Measurements from ENCODE around the gene ANKRD40CL.

Gene ANKRD40CL

GRCh38 chr17:50787106-50787505 is 19.8 kb upstream of the ANKRD40CL start:
- no peak for DNase-seq (ENCODE audit: low read depth, low spot score)

- DNase-seq (ENCODE audit: low read depth, low spot score), result no peak
These were observed 18.7 kb upstream of the ANKRD40CL start for GRCh38 chr17:50785946-50786570.

GRCh38 chr17:50785126-50785525 is 17.8 kb upstream of the ANKRD40CL start:
- no peak for DNase-seq (ENCODE audit: low read depth, low spot score)

GRCh38 chr17:50783905-50784304 is 16.6 kb upstream of the ANKRD40CL start:
- DNase-seq (ENCODE audit: low read depth, low spot score), result no peak

GRCh38 chr17:50783193-50783660 is 15.9 kb upstream of the ANKRD40CL start:
- DNase-seq (ENCODE audit: low read depth, low spot score), result peak; percentile 54

- no peak for DNase-seq (ENCODE audit: low read depth, low spot score)
These were observed 13.8 kb upstream of the ANKRD40CL start for GRCh38 chr17:50781167-50781566.

GRCh38 chr17:50779747-50780353 is 12.5 kb upstream of the ANKRD40CL start:
- no peak for DNase-seq (ENCODE audit: low read depth, low spot score)

GRCh38 chr17:50778988-50779387 is 11.7 kb upstream of the ANKRD40CL start:
- DNase-seq (ENCODE audit: low read depth, low spot score), result no peak

- no peak for DNase-seq (ENCODE audit: low read depth, low spot score)
These were observed 11.2 kb upstream of the ANKRD40CL start for GRCh38 chr17:50778471-50778870.

GRCh38 chr17:50775926-50776325 is 8.6 kb upstream of the ANKRD40CL start:
- no peak for DNase-seq (ENCODE audit: low read depth, low spot score)

- no peak for DNase-seq (ENCODE audit: low read depth, low spot score)
These were observed 7.0 kb upstream of the ANKRD40CL start for GRCh38 chr17:50774225-50774803.

- no peak for DNase-seq (ENCODE audit: low read depth, low spot score)
These were observed 4.9 kb upstream of the ANKRD40CL start for GRCh38 chr17:50771991-50772785.

GRCh38 chr17:50770346-50770745 is 3.0 kb upstream of the ANKRD40CL start:
- DNase-seq (ENCODE audit: low read depth, low spot score), result no peak

GRCh38 chr17:50769884-50770283 is 2.6 kb upstream of the ANKRD40CL start:
- no peak for DNase-seq (ENCODE audit: low read depth, low spot score)

GRCh38 chr17:50768346-50768761 is 1.0 kb upstream of the ANKRD40CL start:
- no peak for DNase-seq (ENCODE audit: low read depth, low spot score)

GRCh38 chr17:50767030-50767429 is 288 bp downstream of the ANKRD40CL start:
- DNase-seq (ENCODE audit: low read depth, low spot score), result no peak

GRCh38 chr17:50766222-50767023 is 895 bp downstream of the ANKRD40CL start:
- DNase-seq (ENCODE audit: low read depth, low spot score), result no peak

GRCh38 chr17:50765454-50766221 is 1.7 kb downstream of the ANKRD40CL start:
- DNase-seq (ENCODE audit: low read depth, low spot score), result no peak

GRCh38 chr17:50764734-50765149 is 2.6 kb downstream of the ANKRD40CL start:
- no peak for DNase-seq (ENCODE audit: low read depth, low spot score)

GRCh38 chr17:50763716-50764475 is 3.4 kb downstream of the ANKRD40CL start:
- no peak for DNase-seq (ENCODE audit: low read depth, low spot score)

Data from iPS DF 19.7 (cell line).